Vagina (tissue), 2 donors: ENCODE measurements around the gene RASAL3. TPM values are rescaled to one million over a fixed set of nuclear protein-coding genes. Genes with fewer than 3 reads are reported as not detected.

Experiments
- DNase-seq, 2 donors: peaks; one replicate each; pipeline ENCODE4 v3.0.0-alpha.2; 2017; ENCODE audit errors: extremely low spot score in 2 of 2
- H3K27ac ChIP-seq: fragments of 200-600 bp; sonication (generic); one replicate; pipeline ENCODE4 v1.5.1; 2019
- H3K27me3 ChIP-seq: fragments of 200-600 bp; sonication (generic); one replicate; pipeline ENCODE4 v1.5.1; 2019
- H3K36me3 ChIP-seq, 2 donors: fragments of 200-600 bp; sonication (generic); one replicate each; pipeline ENCODE4 v1.5.1; 2017 to 2019
- H3K4me1 ChIP-seq: fragments of 200-600 bp; sonication (generic); one replicate; pipeline ENCODE4 v1.5.1; 2019
- H3K4me3 ChIP-seq, 2 donors: fragments of 200-600 bp; sonication (generic); 1 replicate in 1 of 2; 2 replicates in 1 of 2; pipeline ENCODE4 v1.5.1; 2016 to 2019
- H3K9me3 ChIP-seq: fragments of 200-600 bp; sonication (generic); one replicate; pipeline ENCODE4 v1.5.1; 2019
- POLR2A ChIP-seq, 2 donors: fragments of 450-650 bp; IDR thresholded peaks; one replicate each; pipeline ENCODE4 v1.6.1; 2017; ENCODE audit warnings: antibody characterized with exemption in 2 of 2, mild to moderate bottlenecking in 2 of 2, moderate library complexity in 2 of 2
- POLR2AphosphoS5 ChIP-seq, 2 donors: sonication (generic); formaldehyde crosslinking; IDR thresholded peaks; one replicate each; pipeline ENCODE4 v1.9.0; 2017; ENCODE audit warnings: antibody characterized with exemption in 2 of 2, mild to moderate bottlenecking in 2 of 2, low read depth in 1 of 2; ENCODE audit not compliant: insufficient read depth in 1 of 2
- intact Hi-C: fragments of 100-400 bp; cut with DNase I; formaldehyde crosslinking; loops from one replicate; pipeline ENCODE4 v1.15.1; 2023
- total RNA-seq: library from RNA; depleted of rRNA; stranded (reverse); fragments of >200 nt; gene quantifications from one replicate; pipeline ENCODE4 v1.2.3, GENCODE V29; 2016
- TF ChIP-seq, protein P1 (sequence below), 3 experiments: fragments of 450-650 bp in 2 of 3; fragments of 200-600 bp in 1 of 3; sonication (generic) in 1 of 3; IDR thresholded peaks; one replicate each; pipeline ENCODE4 v1.5.1; 2017 to 2019; ENCODE audit warnings: antibody characterized with exemption in 3 of 3, mild to moderate bottlenecking in 2 of 3, moderate library complexity in 2 of 3

The RASAL3 gene
- total RNA-seq, 1 donor from 2014 or later: 7.9 TPM

DNA sequence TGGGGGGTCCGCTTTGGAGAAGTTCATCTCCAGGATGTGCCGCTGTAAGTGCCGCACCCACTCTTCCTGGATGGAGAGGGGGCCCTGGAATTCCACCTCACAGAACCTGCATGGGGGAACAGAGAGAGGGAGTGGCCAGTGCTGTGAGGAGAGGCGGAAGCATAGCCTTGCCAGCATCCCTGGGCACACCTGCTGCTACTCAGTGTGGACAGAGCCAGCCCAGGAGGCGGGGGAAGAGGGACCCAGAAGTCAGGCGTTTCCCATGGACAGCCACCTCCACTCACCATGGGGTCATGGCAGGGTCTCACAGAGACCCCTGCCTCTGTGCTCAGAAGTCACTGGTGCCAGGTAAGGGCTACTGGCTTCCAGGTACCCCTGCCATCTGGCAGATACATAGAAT lies 41.2 kb downstream of the RASAL3 start:
- H3K27me3 ChIP-seq: no peaks in the 10 kb centered on the region
- H3K36me3 ChIP-seq: peaks cover 0 to 48% of the 10 kb centered on the region in 2 donors
- intact Hi-C loops: no loop called here
- peaks cover 38% of the 10 kb centered on the region for H3K4me1 ChIP-seq
- TF ChIP-seq POLR2AphosphoS5 (IDR thresholded peaks at IDR 0.05; ENCODE audit: insufficient read depth in 1 of 2, low read depth in 1 of 2) (no peak), POLR2A (IDR thresholded peaks at IDR 0.05) (no peak)
- TF ChIP-seq, protein P1, sequence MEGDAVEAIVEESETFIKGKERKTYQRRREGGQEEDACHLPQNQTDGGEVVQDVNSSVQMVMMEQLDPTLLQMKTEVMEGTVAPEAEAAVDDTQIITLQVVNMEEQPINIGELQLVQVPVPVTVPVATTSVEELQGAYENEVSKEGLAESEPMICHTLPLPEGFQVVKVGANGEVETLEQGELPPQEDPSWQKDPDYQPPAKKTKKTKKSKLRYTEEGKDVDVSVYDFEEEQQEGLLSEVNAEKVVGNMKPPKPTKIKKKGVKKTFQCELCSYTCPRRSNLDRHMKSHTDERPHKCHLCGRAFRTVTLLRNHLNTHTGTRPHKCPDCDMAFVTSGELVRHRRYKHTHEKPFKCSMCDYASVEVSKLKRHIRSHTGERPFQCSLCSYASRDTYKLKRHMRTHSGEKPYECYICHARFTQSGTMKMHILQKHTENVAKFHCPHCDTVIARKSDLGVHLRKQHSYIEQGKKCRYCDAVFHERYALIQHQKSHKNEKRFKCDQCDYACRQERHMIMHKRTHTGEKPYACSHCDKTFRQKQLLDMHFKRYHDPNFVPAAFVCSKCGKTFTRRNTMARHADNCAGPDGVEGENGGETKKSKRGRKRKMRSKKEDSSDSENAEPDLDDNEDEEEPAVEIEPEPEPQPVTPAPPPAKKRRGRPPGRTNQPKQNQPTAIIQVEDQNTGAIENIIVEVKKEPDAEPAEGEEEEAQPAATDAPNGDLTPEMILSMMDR (IDR thresholded peaks at IDR 0.05): no peak
- peak overlapping the region; percentile 81 for H3K27ac ChIP-seq
- no peak overlapping the region for H3K4me3 ChIP-seq
- DNase-seq: no peak
- H3K9me3 ChIP-seq: no peaks in the 10 kb centered on the region

DNA sequence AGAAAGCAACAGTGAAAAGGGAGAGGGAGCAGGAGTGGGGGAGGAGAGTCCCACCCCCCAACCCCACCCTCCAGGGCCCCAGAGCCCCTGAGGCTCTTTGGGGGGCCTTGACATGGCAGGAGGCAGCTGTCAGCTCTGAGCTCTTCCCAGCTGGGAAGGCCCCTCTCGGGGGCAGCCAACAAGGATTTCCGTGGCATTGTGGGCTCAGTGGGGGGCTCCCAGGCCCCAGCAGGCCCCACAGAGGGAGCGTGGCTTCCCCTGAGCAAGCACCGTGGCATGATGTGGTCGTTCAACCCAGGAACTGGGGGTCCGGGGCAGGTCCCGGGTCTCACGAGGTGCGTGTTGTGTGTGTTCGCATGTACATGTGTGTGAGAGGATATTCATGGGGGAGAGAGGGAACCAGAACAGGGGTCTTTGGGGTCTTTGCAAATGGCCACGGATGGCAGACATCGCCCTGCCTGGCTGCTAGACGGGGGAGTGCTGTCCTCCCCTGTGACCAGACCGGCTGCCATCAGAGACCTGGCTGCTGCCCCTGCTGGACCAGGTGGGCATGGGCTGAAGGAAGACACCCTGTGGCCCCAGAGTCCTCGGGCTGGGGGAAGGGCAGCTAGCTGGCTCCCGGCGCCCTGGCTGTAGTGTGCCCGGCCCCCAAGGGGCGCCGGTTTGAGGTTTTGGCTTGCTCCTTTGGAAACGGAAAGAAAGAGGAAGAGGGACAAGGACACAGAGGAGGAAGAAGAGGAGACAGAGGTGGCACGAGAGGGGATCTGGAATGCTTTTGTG lies 41.9 kb downstream of the RASAL3 start:
- no peak for TF ChIP-seq POLR2A (IDR thresholded peaks at IDR 0.05)
- TF ChIP-seq, protein P1 (IDR thresholded peaks at IDR 0.05): no peak
- TF ChIP-seq POLR2AphosphoS5 (IDR thresholded peaks at IDR 0.05; ENCODE audit: insufficient read depth in 1 of 2, low read depth in 1 of 2): no peak
- Histone ChIP-seq H3K36me3 (peaks cover 0 to 44% of the 10 kb centered on the region in 2 donors), H3K4me3 (no peak overlapping the region), H3K9me3 (no peaks in the 10 kb centered on the region), H3K27me3 (no peaks in the 10 kb centered on the region), H3K4me1 (peaks cover 43% of the 10 kb centered on the region), H3K27ac (peak overlapping the region; percentile 81)
- intact Hi-C loops: no loop called here
- DNase-seq: no peak

DNA sequence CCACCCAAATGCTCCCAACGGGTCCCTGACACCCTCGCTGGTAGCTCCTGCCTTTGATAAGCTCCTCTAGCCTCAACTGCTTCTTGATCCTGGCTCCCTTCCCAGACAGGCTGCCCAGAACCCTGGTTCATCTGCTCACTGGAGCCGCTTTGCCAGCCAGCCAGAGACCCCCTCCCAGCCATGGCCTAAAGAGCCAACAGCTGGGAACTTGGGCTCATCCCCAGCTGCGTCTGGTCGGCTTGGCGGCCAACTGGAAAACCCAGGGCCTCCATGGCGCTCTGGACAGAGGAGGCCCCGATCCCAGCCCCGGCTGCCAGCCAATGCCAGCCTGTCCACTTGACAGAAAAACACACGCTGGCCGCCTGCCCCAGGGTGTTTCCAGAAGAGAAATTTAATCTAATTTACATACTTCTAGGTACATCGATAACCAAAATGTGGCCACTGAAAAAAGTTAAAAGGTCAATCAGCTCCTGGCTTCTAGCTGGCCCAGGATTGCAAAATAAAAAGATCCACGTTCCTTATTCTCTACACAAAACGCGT lies 42.6 kb downstream of the RASAL3 start:
- intact Hi-C loops: no loop called here
- Histone ChIP-seq H3K27me3 (no peaks in the 10 kb centered on the region), H3K9me3 (no peaks in the 10 kb centered on the region), H3K27ac (peak overlapping the region; percentile 81), H3K4me1 (peaks cover 50% of the 10 kb centered on the region), H3K4me3 (no peak overlapping the region), H3K36me3 (peaks cover 0 to 37% of the 10 kb centered on the region in 2 donors)
- no peak for DNase-seq
- peak in 1 of 2 donors; percentile 35 for TF ChIP-seq POLR2AphosphoS5 (IDR thresholded peaks at IDR 0.05; ENCODE audit: insufficient read depth in 1 of 2, low read depth in 1 of 2)
- TF ChIP-seq POLR2A (IDR thresholded peaks at IDR 0.05): no peak
- TF ChIP-seq, protein P1 (IDR thresholded peaks at IDR 0.05): no peak

DNA sequence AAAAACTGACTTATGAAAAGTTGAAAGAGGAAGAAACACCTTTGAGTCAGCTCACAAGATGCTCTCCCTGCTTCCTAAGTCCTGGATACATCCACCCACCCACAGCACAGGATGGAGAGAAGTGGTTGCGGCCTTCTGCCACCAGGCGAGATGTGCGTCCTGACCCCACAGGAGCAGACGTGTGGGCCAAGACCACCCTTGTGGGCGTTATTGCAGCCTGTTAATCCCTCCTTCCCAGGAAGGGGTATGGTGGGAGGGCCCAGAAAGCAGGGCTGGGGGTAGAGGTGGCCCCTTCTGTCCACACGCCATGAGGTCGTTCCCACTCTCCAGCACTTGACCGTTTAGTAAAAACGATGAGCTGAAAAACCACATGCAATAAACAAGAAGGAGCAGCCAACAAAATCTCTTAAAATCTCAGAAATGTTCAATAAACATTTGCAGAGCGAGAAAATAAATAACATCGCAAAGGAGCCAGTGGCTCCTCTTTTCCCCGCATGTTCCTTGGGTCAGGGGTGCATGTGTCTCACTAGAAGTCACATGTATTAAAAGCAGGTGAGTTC lies 43.1 kb downstream of the RASAL3 start:
- H3K36me3 ChIP-seq: peaks cover 0 to 32% of the 10 kb centered on the region in 2 donors
- H3K4me1 ChIP-seq: peaks cover 56% of the 10 kb centered on the region
- TF ChIP-seq POLR2AphosphoS5 (IDR thresholded peaks at IDR 0.05; ENCODE audit: insufficient read depth in 1 of 2, low read depth in 1 of 2): no peak
- no peak for TF ChIP-seq POLR2A (IDR thresholded peaks at IDR 0.05)
- TF ChIP-seq, protein P1 (IDR thresholded peaks at IDR 0.05): no peak
- H3K27me3 ChIP-seq: no peaks in the 10 kb centered on the region
- intact Hi-C loops: no loop called here
- no peak overlapping the region for H3K4me3 ChIP-seq
- H3K9me3 ChIP-seq: no peaks in the 10 kb centered on the region
- no peak for DNase-seq
- H3K27ac ChIP-seq: peak overlapping the region; percentile 81
